ENCODE data around the gene RNF167. TPM values are rescaled to one million over a fixed set of nuclear protein-coding genes. Genes with fewer than 3 reads are reported as not detected.

RNF167 gene
- total and polyA plus RNA-seq, 8 donors: 8.8 to 134 (median 52.8) TPM

- intact Hi-C loops (cut with DNase I; ENCODE audit: low total_unique reads): no loop called here
- Histone ChIP-seq H3K27ac (no peak overlapping the region), H3K4me3 (no peak overlapping the region), H3K36me3 (peaks cover 19 to 32% (median 21%) of the 10 kb centered on the region in 4 donors), H3K27me3 (no peaks in the 10 kb centered on the region), H3K9me3 (no peaks in the 10 kb centered on the region), H3K4me1 (peaks cover 5 to 19% (median 13%) of the 10 kb centered on the region in 4 donors)
- DNase-seq: no peak
- TF ChIP-seq POLR2AphosphoS5 (IDR thresholded peaks at IDR 0.05) (no peak), CTCF (IDR thresholded peaks at IDR 0.05) (no peak), POLR2A (IDR thresholded peaks at IDR 0.05) (no peak), EP300 (IDR thresholded peaks at IDR 0.05) (no peak)
- 91 to 96% (median 91%) methylated on average over 8 to 12 of the region's 12 CpGs for WGBS, 5 donors
Measured at GRCh38 chr17:4932756-4933155, 7.3 kb upstream of the RNF167 start.

- Histone ChIP-seq H3K27me3 (no peaks in the 10 kb centered on the region), H3K4me1 (peaks cover 14 to 27% (median 22%) of the 10 kb centered on the region in 4 donors), H3K4me3 (no peak overlapping the region), H3K36me3 (peaks cover 25 to 41% (median 27%) of the 10 kb centered on the region in 4 donors), H3K9me3 (no peaks in the 10 kb centered on the region), H3K27ac (peak overlapping the region in 1 of 5 donors; percentile 19)
- no peak for DNase-seq
- TF ChIP-seq EP300 (IDR thresholded peaks at IDR 0.05) (no peak), POLR2AphosphoS5 (IDR thresholded peaks at IDR 0.05) (no peak), CTCF (IDR thresholded peaks at IDR 0.05) (no peak), POLR2A (IDR thresholded peaks at IDR 0.05) (no peak)
- intact Hi-C loops (cut with DNase I; ENCODE audit: low total_unique reads): no loop called here
- WGBS, 5 donors: 75 to 92% (median 77%) methylated on average over 4 to 16 of the region's 16 CpGs
Measured at GRCh38 chr17:4933646-4934045, 6.4 kb upstream of the RNF167 start.

- no peaks in the 10 kb centered on the region for H3K27me3 ChIP-seq
- no peak overlapping the region for H3K4me3 ChIP-seq
Measured at GRCh38 chr17:4934173-4934979, 5.7 kb upstream of the RNF167 start.

DNA sequence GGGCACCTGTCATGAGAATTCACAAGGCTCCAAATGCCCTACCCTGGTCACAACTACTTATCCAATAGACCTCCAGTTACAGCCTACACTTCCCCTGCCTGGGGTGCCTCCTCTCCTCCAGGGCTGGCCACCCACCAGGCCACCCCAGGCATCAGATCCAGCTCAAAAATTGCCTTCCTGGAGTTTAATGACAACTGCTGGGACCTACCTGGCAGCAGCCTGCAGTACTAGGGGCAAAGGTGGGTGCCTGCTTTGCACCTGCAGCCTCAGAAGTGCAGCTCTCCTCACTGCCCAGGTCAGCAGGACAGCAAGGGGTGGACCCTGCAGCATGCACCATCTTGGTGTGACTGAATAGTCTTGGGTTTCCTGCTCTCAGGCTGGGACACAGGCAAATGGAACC is 4.4 kb upstream of the RNF167 start:
- no peak for DNase-seq
- Histone ChIP-seq H3K36me3 (peaks cover 25 to 41% (median 27%) of the 10 kb centered on the region in 4 donors), H3K4me1 (peaks cover 21 to 36% (median 32%) of the 10 kb centered on the region in 4 donors), H3K4me3 (no peak overlapping the region), H3K27ac (no peak overlapping the region), H3K27me3 (no peaks in the 10 kb centered on the region), H3K9me3 (no peaks in the 10 kb centered on the region)
- TF ChIP-seq CTCF (IDR thresholded peaks at IDR 0.05) (no peak), POLR2A (IDR thresholded peaks at IDR 0.05) (no peak), EP300 (IDR thresholded peaks at IDR 0.05) (no peak), POLR2AphosphoS5 (IDR thresholded peaks at IDR 0.05) (no peak)
- intact Hi-C loops (cut with DNase I; ENCODE audit: low total_unique reads): no loop called here

More at GRCh38 chr17:4934173-4934979, 5.7 kb upstream of the RNF167 start:
- peak overlapping the region in 2 of 5 donors; percentile 19 to 32 for H3K27ac ChIP-seq
- H3K9me3 ChIP-seq: no peaks in the 10 kb centered on the region
- TF ChIP-seq POLR2AphosphoS5 (IDR thresholded peaks at IDR 0.05) (peak in 1 of 3 donors; percentile 20), CTCF (IDR thresholded peaks at IDR 0.05) (no peak)
- peaks cover 25 to 41% (median 27%) of the 10 kb centered on the region in 4 donors for H3K36me3 ChIP-seq
- intact Hi-C loops (cut with DNase I; ENCODE audit: low total_unique reads): no loop called here
- peaks cover 21 to 35% (median 29%) of the 10 kb centered on the region in 4 donors for H3K4me1 ChIP-seq
- WGBS, 5 donors: 22 to 28% (median 26%) methylated on average over 10 to 14 of the region's 14 CpGs
- peak; percentile 64 to 69 for DNase-seq
